GM19467 (cell line): ENCODE results near the gene UFM1.
A peak's percentile ranks its signal among the peaks of the same experiment; 100 is the strongest.
"Not testable (repeated sequence)": the region's sequence is repeated elsewhere in the genome, so short reads cannot be mapped to it uniquely, and the experiment has no call there.

Experiments
- ATAC-seq: cut with Tn5 transposase; IDR thresholded peaks from one replicate; pipeline ENCODE4 v1.9.1; 2021; ENCODE audit warnings: mild to moderate bottlenecking, moderate library complexity; ENCODE audit not compliant: unreplicated experiment

Gene UFM1

GRCh38 chr13:38349390-38350113 is at the start of gene UFM1:
TSS of gene UFM1 (plus strand) at chr13:38349851. CDS start at chr13:38349920, 69 bp downstream.
- peak; percentile 98 for ATAC-seq

GRCh38 chr13:38301236-38301635 is 48.4 kb upstream of the UFM1 start:
- ATAC-seq = no peak

- ATAC-seq = no peak
These were observed 45.8 kb upstream of the UFM1 start for GRCh38 chr13:38303816-38304320.

GRCh38 chr13:38308736-38309135 is 40.9 kb upstream of the UFM1 start:
- no peak for ATAC-seq

- ATAC-seq = no peak
These were observed 40.3 kb upstream of the UFM1 start for GRCh38 chr13:38309397-38309796.

- ATAC-seq = not testable (repeated sequence)
These were observed 38.5 kb upstream of the UFM1 start for GRCh38 chr13:38311175-38311574.

GRCh38 chr13:38316129-38316528 is 33.5 kb upstream of the UFM1 start:
- ATAC-seq = no peak

- no peak for ATAC-seq
These were observed 28.0 kb upstream of the UFM1 start for GRCh38 chr13:38321654-38322053.

GRCh38 chr13:38325426-38325825 is 24.2 kb upstream of the UFM1 start:
- no peak for ATAC-seq

GRCh38 chr13:38328699-38329098 is 21.0 kb upstream of the UFM1 start:
- no peak for ATAC-seq

GRCh38 chr13:38334845-38335244 is 14.8 kb upstream of the UFM1 start:
- ATAC-seq = no peak

GRCh38 chr13:38338089-38338488 is 11.6 kb upstream of the UFM1 start:
- ATAC-seq = no peak

- ATAC-seq = no peak
These were observed 9.0 kb upstream of the UFM1 start for GRCh38 chr13:38340624-38341023.

GRCh38 chr13:38341149-38341692 is 8.4 kb upstream of the UFM1 start:
- no peak for ATAC-seq

GRCh38 chr13:38346764-38347163 is 2.9 kb upstream of the UFM1 start:
- ATAC-seq = no peak

- ATAC-seq = peak; percentile 13
These were observed 726 bp upstream of the UFM1 start for GRCh38 chr13:38348861-38349389.

GRCh38 chr13:38350114-38350617 is 515 bp downstream of the UFM1 start:
- ATAC-seq = peak; percentile 15

- ATAC-seq = no peak
These were observed 6.0 kb downstream of the UFM1 start for GRCh38 chr13:38355595-38356119.

GRCh38 chr13:38358684-38359083 is 9.0 kb downstream of the UFM1 start:
- ATAC-seq = no peak

GRCh38 chr13:38361542-38362262 is 12.1 kb downstream of the UFM1 start:
- no peak for ATAC-seq

GRCh38 chr13:38363219-38363618 is 13.6 kb downstream of the UFM1 start:
- ATAC-seq = no peak
